HCT116 (cell line): ENCODE measurements around the gene OPHN1. TPM values are rescaled to one million over a fixed set of nuclear protein-coding genes. Genes with fewer than 3 reads are reported as not detected.
"Not testable (repeated sequence)": the region's sequence is repeated elsewhere in the genome, so short reads cannot be mapped to it uniquely, and the experiment has no call there.

Source experiments
- ATAC-seq: fragments of 200-7000 bp; cut with Tn5 transposase; 2 replicates; pipeline ENCODE4 v1.9.1; 2020; ENCODE audit warnings: mild to moderate bottlenecking, moderate library complexity
- BruUV-seq: library from RNA; stranded (reverse); fragments of 400-500 nt; replicated peaks from 2 replicates; lab custom pipeline; 2021; lab: Mats Ljungman, UMichigan
- CTCF ChIA-PET: fragments of 300-600 bp; sonication (Branson Sonifier 250); formaldehyde crosslinking; loops from one replicate; lab custom pipeline; 2021; ENCODE audit warnings: antibody characterized with exemption; lab: Charles Lee
- POLR2A ChIA-PET: fragments of 300-600, 350-600 bp; sonication (Branson Sonifier 250); formaldehyde crosslinking; loops from one replicate; lab custom pipeline; 2021; ENCODE audit warnings: antibody characterized with exemption; lab: Charles Lee
- RAD21 ChIA-PET, 2 experiments: fragments of 300-600 bp; sonication (Branson Sonifier 250); formaldehyde crosslinking; loops; one replicate each; lab custom pipeline; 2023; ENCODE audit warnings: low total read pairs in 2 of 2; ENCODE audit not compliant: uncharacterized antibody in 2 of 2, unreplicated experiment in 2 of 2, low non-redundant PET in 1 of 2; lab: Charles Lee
- DNase-seq: peaks from one replicate; pipeline ENCODE4 v3.0.0-alpha.2; 2010; ENCODE audit warnings: low read depth, low spot score
- H2AFZ ChIP-seq: fragments of 200-600 bp; shearing (Covaris generic), sonication (generic); 2 replicates; pipeline ENCODE4 v1.6.1; 2017; ENCODE audit warnings: low read depth, mixed run types, mixed read lengths, antibody characterized with exemption, low read length; ENCODE audit not compliant: poor library complexity, severe bottlenecking
- H3K27ac ChIP-seq: 2 replicates; pipeline ENCODE4 v1.5.1; 2012; ENCODE audit warnings: low read depth, low read length
- H3K27me3 ChIP-seq: fragments of 200-600 bp; sonication (generic); 2 replicates; pipeline ENCODE4 v1.6.1; 2016; ENCODE audit warnings: mixed run types, low read length, mixed read lengths; ENCODE audit not compliant: insufficient read depth
- H3K36me3 ChIP-seq, 2 experiments: fragments of 200-500 bp in 1 of 2; fragments of 200-600 bp in 1 of 2; sonication (Bioruptor generic) in 1 of 2; sonication (generic) in 1 of 2; 2 replicates each; pipeline versions ENCODE4 v1.5.1 to v1.6.1; 2014 to 2016; ENCODE audit warnings: low read length in 2 of 2, inconsistent platforms in 1 of 2, mixed read lengths in 1 of 2, mixed run types in 1 of 2; ENCODE audit not compliant: insufficient read depth in 2 of 2, control insufficient read depth in 1 of 2
- H3K4me1 ChIP-seq, 2 experiments: fragments of 200-600 bp in 1 of 2; sonication (generic) in 1 of 2; 2 replicates each; pipeline versions ENCODE4 v1.5.1 to v1.6.1; 2012 to 2017; ENCODE audit warnings: low read length in 2 of 2, inconsistent platforms in 1 of 2, mild to moderate bottlenecking in 1 of 2, mixed read lengths in 1 of 2, mixed run types in 1 of 2, moderate library complexity in 1 of 2; ENCODE audit not compliant: insufficient read depth in 2 of 2, control insufficient read depth in 1 of 2
- H3K4me2 ChIP-seq: fragments of 200-600 bp; sonication (generic); 2 replicates; pipeline ENCODE4 v1.6.1; 2017; ENCODE audit warnings: mixed run types, low read length, mixed read lengths
- H3K4me3 ChIP-seq, 2 experiments: fragments of 200-600 bp in 1 of 2; sonication (generic) in 1 of 2; replicated peaks in 1 of 2; 2 replicates each; pipeline ENCODE4 v1.5.1; 2011 to 2016; ENCODE audit warnings: low read length in 2 of 2, control low read depth in 1 of 2, low read depth in 1 of 2, mild to moderate bottlenecking in 1 of 2, mixed read lengths in 1 of 2, mixed run types in 1 of 2
- H3K79me2 ChIP-seq: fragments of 200-600 bp; sonication (generic); 2 replicates; pipeline ENCODE4 v1.6.1; 2017; ENCODE audit warnings: mild to moderate bottlenecking, mixed run types, low read length, moderate library complexity, mixed read lengths; ENCODE audit not compliant: insufficient read depth
- H3K9ac ChIP-seq: fragments of 200-600 bp; sonication (generic); 2 replicates; pipeline ENCODE4 v1.6.1; 2016; ENCODE audit warnings: low read length, mixed read lengths
- H3K9me2 ChIP-seq: fragments of 200-600 bp; sonication (generic), shearing (Covaris generic); 2 replicates; pipeline ENCODE4 v1.6.1; 2017; ENCODE audit warnings: mixed run types, mild to moderate bottlenecking, moderate library complexity; ENCODE audit not compliant: insufficient read depth
- H3K9me3 ChIP-seq, 2 experiments: fragments of 200-500 bp in 1 of 2; fragments of 200-600 bp in 1 of 2; sonication (Bioruptor generic) in 1 of 2; sonication (generic) in 1 of 2; 2 replicates each; pipeline ENCODE4 v1.6.1; 2014 to 2017; ENCODE audit warnings: low read length in 2 of 2, mixed read lengths in 2 of 2, inconsistent platforms in 1 of 2, low read depth in 1 of 2, mild to moderate bottlenecking in 1 of 2, mixed run types in 1 of 2, moderate library complexity in 1 of 2; ENCODE audit not compliant: control insufficient read depth in 1 of 2, insufficient read depth in 1 of 2
- H4K20me1 ChIP-seq: fragments of 200-600 bp; sonication (generic), shearing (Covaris generic); 2 replicates; pipeline ENCODE4 v1.6.1; 2017; ENCODE audit warnings: mixed run types, mild to moderate bottlenecking, moderate library complexity; ENCODE audit not compliant: insufficient read depth
- CEBPB ChIP-seq: IDR thresholded peaks from 2 replicates; pipeline ENCODE4 v1.6.1; 2012; ENCODE audit warnings: low read depth
- JUND ChIP-seq: IDR thresholded peaks from 2 replicates; pipeline ENCODE4 v1.6.1; 2012
- RAD21 ChIP-seq: IDR thresholded peaks from 2 replicates; pipeline ENCODE4 v1.6.1; 2012; ENCODE audit warnings: low read depth, mild to moderate bottlenecking
- SP1 ChIP-seq: IDR thresholded peaks from 2 replicates; pipeline ENCODE4 v1.6.1; 2012; ENCODE audit warnings: low read depth
- ZBTB33 ChIP-seq: IDR thresholded peaks from 2 replicates; pipeline ENCODE4 v1.6.1; 2011; ENCODE audit warnings: mild to moderate bottlenecking, low read length, moderate library complexity; ENCODE audit not compliant: insufficient replicate concordance; ENCODE audit errors: extremely low read depth
- ZFX ChIP-seq: fragments of 450-650 bp; IDR thresholded peaks from 2 replicates; pipeline ENCODE4 v1.6.1; 2017
- intact Hi-C: fragments of 100-400 bp; cut with micrococcal nuclease; formaldehyde crosslinking; loops from 2 replicates; pipeline ENCODE4 v1.10.0; 2022
- total RNA-seq: library from RNA; stranded (reverse); gene quantifications from one replicate; pipeline ENCODE4 v1.2.1, GENCODE V29; 2021; ENCODE audit not compliant: unreplicated experiment

The OPHN1 gene
- total RNA-seq, 1 experiment from 2014 or later, result 2.9 TPM

GRCh38 chrX:68398291-68398690 lies 35.0 kb downstream of the OPHN1 start:
- no peaks in the 10 kb centered on the region for H3K27me3 ChIP-seq
- H2AFZ ChIP-seq, result no peak overlapping the region
- DNase-seq, result no peak
- TF ChIP-seq RAD21, result no peak
- no peak for TF ChIP-seq CEBPB
- TF ChIP-seq ZFX, result no peak
- TF ChIP-seq JUND, result no peak
- TF ChIP-seq, all 23 proteins: peak for 0
- Histone ChIP-seq H3K36me3 (no peaks in the 10 kb centered on the region), H3K4me1 (peaks cover 0 to 3% of the 10 kb centered on the region in 2 experiments; a peak in 2 of 4 replicates), H3K9ac (no peak overlapping the region), H3K4me3 (no peak overlapping the region), H4K20me1 (no peaks in the 10 kb centered on the region), H3K9me3 (no peaks in the 10 kb centered on the region), H3K27ac (no peak overlapping the region), H3K79me2 (no peaks in the 10 kb centered on the region), H3K9me2 (no peaks in the 10 kb centered on the region), H3K4me2 (no peak overlapping the region)
- no peak for ATAC-seq
- intact Hi-C loops, result no loop called here
- CTCF ChIA-PET, result no interaction called here
- POLR2A ChIA-PET, result no interaction called here
- RAD21 ChIA-PET, result no interaction called here
- no TSS peak for BruUV-seq

GRCh38 chrX:68396953-68397352 lies 36.3 kb downstream of the OPHN1 start:
- H3K79me2 ChIP-seq, result no peaks in the 10 kb centered on the region
- no peak overlapping the region for H3K4me2 ChIP-seq
- H3K4me3 ChIP-seq, result no peak overlapping the region
- intact Hi-C loops, result no loop called here
- ATAC-seq (no peak), DNase-seq (no peak)
- CTCF ChIA-PET, result no interaction called here
- no peaks in the 10 kb centered on the region for H3K36me3 ChIP-seq
- no peak overlapping the region for H3K27ac ChIP-seq
- H3K9me2 ChIP-seq, result no peaks in the 10 kb centered on the region
- no peaks in the 10 kb centered on the region for H3K27me3 ChIP-seq
- H3K9me3 ChIP-seq, result no peaks in the 10 kb centered on the region
- BruUV-seq, result no TSS peak
- POLR2A ChIA-PET, result no interaction called here
- H3K4me1 ChIP-seq, result peaks cover 0 to 3% of the 10 kb centered on the region in 2 experiments; a peak in 2 of 4 replicates
- RAD21 ChIA-PET, result no interaction called here
- H2AFZ ChIP-seq, result no peak overlapping the region
- no peak for TF ChIP-seq CEBPB
- TF ChIP-seq ZFX, result no peak
- no peak for TF ChIP-seq SP1
- no peak for TF ChIP-seq ZBTB33
- TF ChIP-seq RAD21, result no peak
- no peaks in the 10 kb centered on the region for H4K20me1 ChIP-seq
- no peak overlapping the region for H3K9ac ChIP-seq

- H3K4me2 ChIP-seq, H3K27ac ChIP-seq, H3K9ac ChIP-seq, intact Hi-C loops, H3K27me3 ChIP-seq, DNase-seq, POLR2A ChIA-PET, RAD21 ChIA-PET, H3K4me1 ChIP-seq, H3K9me2 ChIP-seq, BruUV-seq, H4K20me1 ChIP-seq, H3K36me3 ChIP-seq, ATAC-seq, H2AFZ ChIP-seq, H3K9me3 ChIP-seq, CTCF ChIA-PET, H3K4me3 ChIP-seq, H3K79me2 ChIP-seq: not testable (repeated sequence)
These were observed 43.8 kb downstream of the OPHN1 start for GRCh38 chrX:68389419-68389960.
